CD4-positive, alpha-beta T cell (primary cell): ENCODE measurements around the gene RHOF. TPM values are rescaled to one million over a fixed set of nuclear protein-coding genes. Genes with fewer than 3 reads are reported as not detected.
"Not testable (repeated sequence)": the region's sequence is repeated elsewhere in the genome, so short reads cannot be mapped to it uniquely, and the experiment has no call there.

Source experiments
- ATAC-seq: fragments of 200-7000 bp; cut with Tn5 transposase; one replicate; pipeline ENCODE4 v1.10.0; 2022; ENCODE audit warnings: mild to moderate bottlenecking; ENCODE audit not compliant: poor library complexity
- CTCF ChIA-PET: fragments of 350-600 bp; sonication (Branson Sonifier 250); formaldehyde crosslinking; loops from one replicate; lab custom pipeline; 2021; ENCODE audit warnings: antibody characterized with exemption, inconsistent platforms; lab: Charles Lee
- POLR2A ChIA-PET: fragments of 350-600 bp; sonication (Branson Sonifier 250); formaldehyde crosslinking; loops from one replicate; lab custom pipeline; 2021; ENCODE audit warnings: antibody characterized with exemption, inconsistent platforms; lab: Charles Lee
- DNase-seq, 14 experiments: peaks; one replicate each; pipeline ENCODE4 v3.0.0-alpha.2; 2013 to 2020; ENCODE audit warnings: mixed read lengths in 2 of 14
- H3K27ac ChIP-seq, 2 donors: one replicate each; pipeline versions ENCODE4 v1.5.1 to v1.7.0; 2013; ENCODE audit warnings: low read length in 2 of 2, low read depth in 1 of 2, mild to moderate bottlenecking in 1 of 2
- H3K27me3 ChIP-seq, 2 experiments: 1 replicate in 1 of 2; 2 replicates in 1 of 2; pipeline versions ENCODE4 v1.6.1 to v1.7.0; 2013; ENCODE audit warnings: low read length in 2 of 2, control low read depth in 1 of 2, mild to moderate bottlenecking in 1 of 2, moderate library complexity in 1 of 2; ENCODE audit not compliant: insufficient read depth in 2 of 2, control insufficient read depth in 1 of 2
- H3K36me3 ChIP-seq: one replicate; pipeline ENCODE4 v1.6.1; 2013; ENCODE audit warnings: low read length, control low read depth; ENCODE audit not compliant: insufficient read depth
- H3K4me1 ChIP-seq: one replicate; pipeline ENCODE4 v1.6.1; 2013; ENCODE audit warnings: low read length, control low read depth; ENCODE audit not compliant: insufficient read depth
- H3K4me3 ChIP-seq: one replicate; pipeline ENCODE4 v1.5.1; 2013; ENCODE audit warnings: mild to moderate bottlenecking, low read length, moderate library complexity
- H3K9me3 ChIP-seq, 2 experiments: 1 replicate in 1 of 2; 2 replicates in 1 of 2; pipeline versions ENCODE4 v1.6.1 to v1.7.0; 2013; ENCODE audit warnings: low read length in 2 of 2, mild to moderate bottlenecking in 2 of 2, control low read depth in 1 of 2, moderate library complexity in 1 of 2; ENCODE audit not compliant: control insufficient read depth in 1 of 2, insufficient read depth in 1 of 2
- H3K27ac Mint-ChIP-seq: one replicate; pipeline ENCODE4 v1.8.0; 2020; ENCODE audit warnings: mixed read lengths
- H3K27me3 Mint-ChIP-seq: one replicate; pipeline ENCODE4 v1.8.0; 2021; ENCODE audit warnings: mixed read lengths
- H3K36me3 Mint-ChIP-seq: one replicate; pipeline ENCODE4 v1.8.0; 2021; ENCODE audit warnings: low read depth, mixed read lengths
- H3K4me1 Mint-ChIP-seq: one replicate; pipeline ENCODE4 v1.8.0; 2021; ENCODE audit warnings: low read depth, mixed read lengths
- H3K4me3 Mint-ChIP-seq: one replicate; pipeline ENCODE4 v1.8.0; 2020; ENCODE audit warnings: mild to moderate bottlenecking, mixed read lengths
- H3K9me3 Mint-ChIP-seq: one replicate; pipeline ENCODE4 v1.8.0; 2020; ENCODE audit warnings: mixed read lengths
- intact Hi-C, 2 experiments: fragments of 100-400 bp; cut with DNase I in 1 of 2; cut with micrococcal nuclease in 1 of 2; formaldehyde crosslinking; loops; one replicate each; pipeline versions ENCODE4 v1.15.1 to v1.9.0; 2023 to 2025; cut with DNase I, micrococcal nuclease
- total RNA-seq, 174 experiments: library from RNA in 2 of 174; stranded (reverse) in 2 of 174; gene quantifications; one replicate each; pipeline ENCODE4 v1.2.3 and lab custom pipeline; 2021 to 2026
- TF ChIP-seq, protein P1 (sequence below): fragments of 200-600 bp; IDR thresholded peaks from one replicate; pipeline ENCODE4 v1.8.0; 2022; ENCODE audit warnings: antibody characterized with exemption, mild to moderate bottlenecking

RHOF gene
- total RNA-seq, 2 experiments from 2014 or later, result 155 to 164 TPM

DNA sequence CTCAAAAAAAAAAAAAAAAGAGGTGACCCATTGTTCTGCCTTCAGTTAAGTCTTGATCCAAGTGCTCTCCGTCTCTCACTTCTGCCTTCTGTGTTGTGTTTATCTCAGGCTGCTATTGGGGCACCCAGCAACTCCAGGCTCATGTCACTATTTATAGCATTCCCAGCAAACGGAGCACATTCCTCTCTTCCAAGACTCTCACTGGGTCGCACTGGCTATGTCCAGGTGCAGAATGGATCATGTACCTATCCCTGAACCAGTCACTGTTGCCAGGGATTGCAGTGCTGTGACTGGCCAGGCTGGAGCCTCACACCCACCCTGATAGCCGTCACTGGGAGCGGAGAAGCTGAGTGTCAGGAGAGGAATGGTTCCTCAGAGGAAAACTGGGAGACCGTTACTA lies 31.2 kb downstream of the RHOF start:
- Mint-ChIP-seq H3K27ac (no peak overlapping the region), H3K4me3 (no peak overlapping the region), H3K9me3 (no peaks in the 10 kb centered on the region), H3K27me3 (no peaks in the 10 kb centered on the region), H3K36me3 (no peaks in the 10 kb centered on the region), H3K4me1 (no peaks in the 10 kb centered on the region)
- Histone ChIP-seq H3K27ac (no peak overlapping the region), H3K27me3 (no peaks in the 10 kb centered on the region), H3K36me3 (no peaks in the 10 kb centered on the region), H3K9me3 (no peaks in the 10 kb centered on the region), H3K4me1 (no peaks in the 10 kb centered on the region), H3K4me3 (no peak overlapping the region)
- intact Hi-C loops, result no loop called here
- no peak for DNase-seq
- ChIA-PET POLR2A (no interaction called here), CTCF (no interaction called here)
- TF ChIP-seq, protein P1, sequence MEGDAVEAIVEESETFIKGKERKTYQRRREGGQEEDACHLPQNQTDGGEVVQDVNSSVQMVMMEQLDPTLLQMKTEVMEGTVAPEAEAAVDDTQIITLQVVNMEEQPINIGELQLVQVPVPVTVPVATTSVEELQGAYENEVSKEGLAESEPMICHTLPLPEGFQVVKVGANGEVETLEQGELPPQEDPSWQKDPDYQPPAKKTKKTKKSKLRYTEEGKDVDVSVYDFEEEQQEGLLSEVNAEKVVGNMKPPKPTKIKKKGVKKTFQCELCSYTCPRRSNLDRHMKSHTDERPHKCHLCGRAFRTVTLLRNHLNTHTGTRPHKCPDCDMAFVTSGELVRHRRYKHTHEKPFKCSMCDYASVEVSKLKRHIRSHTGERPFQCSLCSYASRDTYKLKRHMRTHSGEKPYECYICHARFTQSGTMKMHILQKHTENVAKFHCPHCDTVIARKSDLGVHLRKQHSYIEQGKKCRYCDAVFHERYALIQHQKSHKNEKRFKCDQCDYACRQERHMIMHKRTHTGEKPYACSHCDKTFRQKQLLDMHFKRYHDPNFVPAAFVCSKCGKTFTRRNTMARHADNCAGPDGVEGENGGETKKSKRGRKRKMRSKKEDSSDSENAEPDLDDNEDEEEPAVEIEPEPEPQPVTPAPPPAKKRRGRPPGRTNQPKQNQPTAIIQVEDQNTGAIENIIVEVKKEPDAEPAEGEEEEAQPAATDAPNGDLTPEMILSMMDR, result no peak
- ATAC-seq, result no peak

DNA sequence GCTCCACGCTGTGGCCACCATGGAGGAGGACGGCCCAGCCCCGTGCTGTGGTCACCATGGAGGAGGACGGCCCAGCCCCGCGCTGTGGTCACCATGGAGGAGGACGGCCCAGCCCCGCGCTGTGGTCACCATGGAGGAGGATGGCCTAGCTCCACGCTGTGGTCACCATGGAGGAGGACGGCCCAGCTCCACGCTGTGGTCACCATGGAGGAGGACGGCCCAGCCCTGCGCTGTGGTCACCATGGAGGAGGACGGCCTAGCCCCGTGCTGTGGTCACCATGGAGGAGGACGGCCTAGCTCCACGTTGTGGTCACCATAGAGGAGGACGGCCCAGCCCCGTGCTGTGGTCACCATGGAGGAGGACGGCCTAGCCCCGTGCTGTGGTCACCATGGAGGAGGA lies 35.0 kb downstream of the RHOF start:
- H3K27me3 Mint-ChIP-seq, H3K4me1 Mint-ChIP-seq, H3K9me3 ChIP-seq, H3K27me3 ChIP-seq, H3K9me3 Mint-ChIP-seq, H3K4me1 ChIP-seq, H3K4me3 Mint-ChIP-seq, H3K36me3 Mint-ChIP-seq, DNase-seq, H3K27ac Mint-ChIP-seq, intact Hi-C loops, H3K27ac ChIP-seq, ATAC-seq, H3K36me3 ChIP-seq, H3K4me3 ChIP-seq, POLR2A ChIA-PET: not testable (repeated sequence)
- CTCF ChIA-PET, result interaction anchor here (0.6 to 0.7 kb wide), 2 partner anchors 8 to 228 kb away, joined by 3 read pairs; no protein-coding TSS in a partner anchor

DNA sequence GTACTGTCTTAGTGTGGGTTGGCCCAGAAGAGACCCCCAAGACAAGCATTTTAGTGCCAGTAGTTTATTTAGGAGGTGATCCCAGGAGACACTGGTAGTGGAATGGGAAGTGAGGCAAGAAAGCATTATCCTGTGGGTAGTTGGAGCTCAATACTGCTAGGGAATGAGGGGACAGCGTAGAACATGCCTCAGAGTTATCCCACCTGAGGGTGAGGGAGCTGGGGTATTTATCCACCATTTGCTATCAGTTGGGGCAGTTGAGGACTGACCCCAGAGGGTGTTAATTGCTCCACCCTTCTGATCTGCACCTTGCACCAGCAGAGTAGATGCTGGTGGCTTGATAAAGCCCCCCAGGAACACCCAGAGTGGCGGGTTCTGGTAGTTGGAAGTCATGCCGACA lies 37.9 kb downstream of the RHOF start:
- H3K27me3 ChIP-seq, result no peaks in the 10 kb centered on the region
- TF ChIP-seq, protein P1, result no peak
- ChIA-PET POLR2A (no interaction called here), CTCF (interaction anchor here (1.6 kb wide), 1 partner anchor 38 kb away, joined by 6 read pairs; the partner anchor contains the start of gene RHOF)
- peaks cover 4% of the 10 kb centered on the region for H3K36me3 ChIP-seq
- peaks cover 17% of the 10 kb centered on the region for H3K4me1 ChIP-seq
- no peak overlapping the region for H3K27ac Mint-ChIP-seq
- peaks cover 7% of the 10 kb centered on the region for H3K4me1 Mint-ChIP-seq
- no peak overlapping the region for H3K27ac ChIP-seq
- ATAC-seq, result no peak
- peaks cover 0 to 3% of the 10 kb centered on the region in 2 experiments for H3K9me3 ChIP-seq
- no peak overlapping the region for H3K4me3 ChIP-seq
- intact Hi-C loops, result no loop called here
- no peak for DNase-seq
- H3K36me3 Mint-ChIP-seq, result no peaks in the 10 kb centered on the region
- no peaks in the 10 kb centered on the region for H3K9me3 Mint-ChIP-seq
- H3K4me3 Mint-ChIP-seq, result no peak overlapping the region
- H3K27me3 Mint-ChIP-seq, result no peaks in the 10 kb centered on the region

DNA sequence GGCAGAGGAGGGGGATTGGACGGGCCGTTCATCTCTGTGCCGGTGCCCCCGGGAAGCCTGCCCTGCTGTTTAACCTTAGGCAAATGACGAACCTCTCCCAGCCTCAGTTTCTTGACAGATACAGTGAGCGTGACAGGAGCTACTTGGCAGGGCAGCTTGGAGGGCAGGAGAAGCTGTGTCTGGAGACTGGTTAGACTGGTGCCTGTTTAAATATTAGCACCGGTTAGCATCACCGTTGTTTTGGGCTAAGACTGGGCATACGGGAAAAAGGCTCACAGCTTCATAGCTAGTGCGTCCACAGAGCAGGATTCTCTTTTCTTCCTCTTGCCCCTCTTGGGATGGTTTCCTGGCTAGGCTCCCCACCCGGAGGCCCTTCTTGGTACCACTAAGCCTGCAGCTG lies 38.7 kb downstream of the RHOF start:
- Histone ChIP-seq H3K27me3 (no peaks in the 10 kb centered on the region), H3K36me3 (peaks cover 4% of the 10 kb centered on the region), H3K4me3 (no peak overlapping the region), H3K4me1 (peaks cover 24% of the 10 kb centered on the region), H3K9me3 (peaks cover 0 to 6% of the 10 kb centered on the region in 2 experiments), H3K27ac (no peak overlapping the region)
- Mint-ChIP-seq H3K9me3 (no peaks in the 10 kb centered on the region), H3K27me3 (no peaks in the 10 kb centered on the region), H3K27ac (no peak overlapping the region), H3K4me3 (no peak overlapping the region), H3K4me1 (peaks cover 7% of the 10 kb centered on the region), H3K36me3 (no peaks in the 10 kb centered on the region)
- intact Hi-C loops, result no loop called here
- ATAC-seq (no peak), DNase-seq (no peak)
- TF ChIP-seq, protein P1, result no peak
- POLR2A ChIA-PET, result no interaction called here
- CTCF ChIA-PET, result no interaction called here
